ENCODE results near the gene CIDEA. TPM values are rescaled to one million over a fixed set of nuclear protein-coding genes. Genes with fewer than 3 reads are reported as not detected.

Gene CIDEA
- total and polyA plus RNA-seq, 2 donors (not counting 1 experiment from before 2014, with no cell fraction given), result not detected

GRCh38 chr18:12254820-12255511 is 805 bp downstream of the CIDEA start:
- no peak for ATAC-seq (ENCODE audit: low read depth)
- peaks cover 64% of the 10 kb centered on the region for H3K27me3 Mint-ChIP-seq
- H3K27me3 ChIP-seq (replicated peaks in 1 of 4; ENCODE audit: control extremely low read depth in 1 of 4, control insufficient read depth in 3 of 4, insufficient read depth in 4 of 4, low read length in 3 of 4), result peaks cover 0 to 57% (median 11%) of the 10 kb centered on the region in 4 experiments

DNA sequence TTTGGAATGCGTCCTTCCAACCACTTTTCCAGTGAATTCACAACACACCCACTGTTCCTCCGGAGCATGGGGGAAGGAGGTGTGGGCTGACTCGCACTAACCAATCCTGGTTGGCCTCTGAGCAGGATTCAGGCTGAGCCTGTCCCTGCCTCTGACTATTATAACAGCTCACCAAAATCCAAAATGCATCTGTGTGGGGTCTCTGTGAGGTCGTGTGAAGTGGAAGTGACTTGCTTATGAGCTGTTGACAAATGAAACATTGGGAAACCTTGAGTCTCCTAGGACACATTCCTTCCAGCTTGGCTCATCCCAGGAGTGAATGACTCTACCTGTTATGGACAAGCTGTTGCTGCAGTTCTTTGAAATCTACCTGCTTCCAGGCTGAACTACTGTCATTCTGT is 1.5 kb downstream of the CIDEA start:
- no peak overlapping the region for H3K4me2 ChIP-seq (replicated peaks; ENCODE audit: low read depth, low read length, poor library complexity, severe bottlenecking)

More at GRCh38 chr18:12254820-12255511, 805 bp downstream of the CIDEA start:
- Mint-ChIP-seq H3K9me3 (ENCODE audit: insufficient read depth) (no peaks in the 10 kb centered on the region), H3K4me3 (no peak overlapping the region), H3K4me1 (no peaks in the 10 kb centered on the region), H3K27ac (no peak overlapping the region)
- TF ChIP-seq, protein P1, sequence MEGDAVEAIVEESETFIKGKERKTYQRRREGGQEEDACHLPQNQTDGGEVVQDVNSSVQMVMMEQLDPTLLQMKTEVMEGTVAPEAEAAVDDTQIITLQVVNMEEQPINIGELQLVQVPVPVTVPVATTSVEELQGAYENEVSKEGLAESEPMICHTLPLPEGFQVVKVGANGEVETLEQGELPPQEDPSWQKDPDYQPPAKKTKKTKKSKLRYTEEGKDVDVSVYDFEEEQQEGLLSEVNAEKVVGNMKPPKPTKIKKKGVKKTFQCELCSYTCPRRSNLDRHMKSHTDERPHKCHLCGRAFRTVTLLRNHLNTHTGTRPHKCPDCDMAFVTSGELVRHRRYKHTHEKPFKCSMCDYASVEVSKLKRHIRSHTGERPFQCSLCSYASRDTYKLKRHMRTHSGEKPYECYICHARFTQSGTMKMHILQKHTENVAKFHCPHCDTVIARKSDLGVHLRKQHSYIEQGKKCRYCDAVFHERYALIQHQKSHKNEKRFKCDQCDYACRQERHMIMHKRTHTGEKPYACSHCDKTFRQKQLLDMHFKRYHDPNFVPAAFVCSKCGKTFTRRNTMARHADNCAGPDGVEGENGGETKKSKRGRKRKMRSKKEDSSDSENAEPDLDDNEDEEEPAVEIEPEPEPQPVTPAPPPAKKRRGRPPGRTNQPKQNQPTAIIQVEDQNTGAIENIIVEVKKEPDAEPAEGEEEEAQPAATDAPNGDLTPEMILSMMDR (IDR thresholded peaks at IDR 0.05), result no peak
- TF ChIP-seq EZH2 (IDR thresholded peaks at IDR 0.05; ENCODE audit: borderline replicate concordance, insufficient read depth, low read depth, low read length, poor library complexity, severe bottlenecking), result no peak
- Histone ChIP-seq H3K36me3 (replicated peaks in 1 of 2; ENCODE audit: control extremely low read depth in 1 of 2, control insufficient read depth in 1 of 2, extremely low read depth in 1 of 2, insufficient read depth in 2 of 2, low read length in 1 of 2) (no peaks in the 10 kb centered on the region), H3K9me3 (ENCODE audit: control extremely low read depth in 1 of 3, control insufficient read depth in 2 of 3, insufficient read depth in 1 of 3, low read length in 2 of 3) (no peaks in the 10 kb centered on the region), H4K20me1 (ENCODE audit: control insufficient read depth, insufficient read depth, low read length, poor library complexity, severe bottlenecking) (no peaks in the 10 kb centered on the region), H3K9ac (ENCODE audit: low read length) (no peak overlapping the region), H3K4me1 (ENCODE audit: control insufficient read depth in 2 of 2, insufficient read depth in 2 of 2, low read length in 2 of 2) (peaks cover 0 to 10% of the 10 kb centered on the region in 2 donors), H3K79me2 (ENCODE audit: control insufficient read depth, insufficient read depth, low read length) (no peaks in the 10 kb centered on the region), H3K27ac (ENCODE audit: low read length in 2 of 2) (no peak overlapping the region), H3K4me3 (ENCODE audit: control extremely low read depth in 1 of 5, extremely low read depth in 1 of 5, insufficient read depth in 1 of 5, low read depth in 2 of 5, low read length in 4 of 5) (no peak overlapping the region), H3K4me2 (replicated peaks; ENCODE audit: low read depth, low read length, poor library complexity, severe bottlenecking) (no peak overlapping the region), H2AFZ (ENCODE audit: insufficient read depth, low read depth, low read length, poor library complexity, severe bottlenecking) (no peak overlapping the region)
- no peak for DNase-seq
- POLR2A ChIA-PET, result no interaction called here
- CTCF ChIA-PET, result no interaction called here
- intact Hi-C loops (cut with micrococcal nuclease), result no loop called here
- 65% methylated on average over 25 of the region's 38 CpGs for WGBS (ENCODE audit: insufficient coverage)

More for the DNA sequence above, 1.5 kb downstream of the CIDEA start:
- TF ChIP-seq EZH2 (IDR thresholded peaks at IDR 0.05; ENCODE audit: borderline replicate concordance, insufficient read depth, low read depth, low read length, poor library complexity, severe bottlenecking), result no peak
- TF ChIP-seq, protein P1 (IDR thresholded peaks at IDR 0.05), result no peak
- CTCF ChIA-PET, result no interaction called here
- Histone ChIP-seq H3K4me1 (ENCODE audit: control insufficient read depth in 2 of 2, insufficient read depth in 2 of 2, low read length in 2 of 2) (peaks cover 0 to 10% of the 10 kb centered on the region in 2 donors), H4K20me1 (ENCODE audit: control insufficient read depth, insufficient read depth, low read length, poor library complexity, severe bottlenecking) (no peaks in the 10 kb centered on the region), H2AFZ (ENCODE audit: insufficient read depth, low read depth, low read length, poor library complexity, severe bottlenecking) (no peak overlapping the region), H3K27ac (ENCODE audit: low read length in 2 of 2) (no peak overlapping the region), H3K9ac (ENCODE audit: low read length) (no peak overlapping the region), H3K79me2 (ENCODE audit: control insufficient read depth, insufficient read depth, low read length) (no peaks in the 10 kb centered on the region), H3K4me3 (ENCODE audit: control extremely low read depth in 1 of 5, extremely low read depth in 1 of 5, insufficient read depth in 1 of 5, low read depth in 2 of 5, low read length in 4 of 5) (no peak overlapping the region), H3K27me3 (replicated peaks in 1 of 4; ENCODE audit: control extremely low read depth in 1 of 4, control insufficient read depth in 3 of 4, insufficient read depth in 4 of 4, low read length in 3 of 4) (peaks cover 0 to 54% (median 11%) of the 10 kb centered on the region in 4 experiments), H3K9me3 (ENCODE audit: control extremely low read depth in 1 of 3, control insufficient read depth in 2 of 3, insufficient read depth in 1 of 3, low read length in 2 of 3) (no peaks in the 10 kb centered on the region), H3K36me3 (replicated peaks in 1 of 2; ENCODE audit: control extremely low read depth in 1 of 2, control insufficient read depth in 1 of 2, extremely low read depth in 1 of 2, insufficient read depth in 2 of 2, low read length in 1 of 2) (no peaks in the 10 kb centered on the region)
- no peak for DNase-seq
- POLR2A ChIA-PET, result no interaction called here
- Mint-ChIP-seq H3K27ac (no peak overlapping the region), H3K9me3 (ENCODE audit: insufficient read depth) (no peaks in the 10 kb centered on the region), H3K4me1 (no peaks in the 10 kb centered on the region), H3K4me3 (no peak overlapping the region), H3K27me3 (peaks cover 65% of the 10 kb centered on the region)
- ATAC-seq (ENCODE audit: low read depth), result no peak
- 60% methylated on average over 1 of the region's 4 CpGs for WGBS (ENCODE audit: insufficient coverage)
- intact Hi-C loops (cut with micrococcal nuclease), result no loop called here

All from B cell (primary cell).